ENCODE data around the gene IL2RG.

The IL2RG gene

DNA sequence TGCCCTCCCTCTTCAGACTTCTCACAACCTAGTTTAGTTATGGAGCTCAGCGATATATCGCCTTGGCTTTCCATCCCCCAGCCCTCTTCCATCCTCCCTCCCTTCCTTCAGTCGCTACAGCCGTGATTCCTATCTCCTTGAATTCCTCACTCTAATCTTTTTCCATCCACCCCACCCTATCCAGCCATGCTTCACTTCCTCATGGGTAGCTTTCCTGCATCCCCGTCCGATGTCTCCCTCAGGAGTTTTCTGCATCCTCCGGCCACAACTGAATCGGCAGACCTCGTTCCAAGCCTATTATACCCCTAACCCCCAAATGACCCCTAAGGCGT lies 43.7 kb downstream of the IL2RG start:
- DNase-seq: no peak

DNA sequence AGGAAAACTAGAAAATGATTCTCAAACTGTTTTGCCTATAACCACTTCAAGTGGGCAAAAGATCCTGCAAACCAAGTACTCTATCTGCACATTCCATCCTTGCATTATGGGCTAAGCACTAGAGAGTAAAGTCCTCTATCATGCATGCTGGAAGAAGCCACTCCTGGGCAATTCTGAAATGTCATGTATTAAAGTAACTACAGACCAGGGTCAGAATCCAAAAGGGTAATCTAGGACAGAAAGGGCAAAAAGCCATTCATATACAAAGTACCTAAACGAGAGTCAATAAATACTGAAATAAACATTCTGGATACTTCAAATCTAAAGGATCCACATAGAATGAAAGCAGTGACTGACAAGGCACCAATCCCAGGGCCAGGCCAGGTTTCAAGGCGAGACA lies 44.3 kb downstream of the IL2RG start:
- DNase-seq: no peak

DNA sequence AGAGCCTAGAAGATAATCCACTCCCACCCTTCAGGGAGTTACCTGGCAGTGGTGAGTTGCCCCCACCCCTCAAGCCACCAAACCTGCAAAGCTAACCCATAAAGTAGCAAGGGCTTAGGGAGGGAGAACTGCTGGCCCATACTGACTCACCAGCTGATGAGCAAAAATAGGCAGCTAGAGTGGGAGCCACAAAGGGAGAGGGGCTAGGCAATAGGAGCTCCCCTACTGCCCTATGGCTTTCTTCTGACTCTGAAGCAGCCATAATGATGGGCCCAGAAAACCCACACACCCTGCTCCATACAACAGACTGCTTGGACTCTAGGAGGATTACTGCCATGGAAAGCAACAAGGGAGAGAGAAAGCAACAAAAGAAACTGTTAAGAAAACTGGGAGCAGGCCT lies 51.2 kb downstream of the IL2RG start:
- DNase-seq: no peak

DNA sequence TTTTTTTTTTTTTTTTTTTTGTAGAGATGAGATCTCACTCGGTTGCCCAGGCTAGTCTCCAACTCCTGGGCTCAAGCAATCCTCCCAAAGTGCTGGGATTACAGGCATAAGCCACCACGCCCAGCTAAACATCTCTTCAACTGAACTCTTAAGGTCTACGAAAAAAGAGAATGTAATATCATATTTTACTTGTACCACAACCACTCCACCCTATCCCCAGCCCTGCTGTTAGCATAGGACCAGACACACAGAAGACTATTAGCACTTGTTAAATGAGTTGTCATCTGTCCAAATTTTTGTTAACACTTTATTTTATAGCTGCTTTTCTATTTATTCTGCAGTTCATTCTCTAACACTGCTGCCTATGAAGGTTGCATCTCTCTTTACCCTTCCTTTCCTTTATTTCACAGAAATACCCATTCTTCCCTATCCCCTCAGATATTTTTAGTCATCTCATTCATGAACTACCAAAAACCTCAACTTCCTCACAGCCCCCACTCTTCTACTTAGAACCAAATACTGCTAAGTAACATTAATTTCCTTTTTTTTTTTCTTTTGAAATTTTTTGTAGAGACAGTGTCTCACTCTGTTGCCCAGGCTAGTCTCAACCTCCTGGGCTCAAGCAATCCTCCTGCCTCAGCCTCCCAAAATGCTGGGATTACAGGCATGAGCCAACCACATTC lies 53.4 kb downstream of the IL2RG start:
- DNase-seq: no peak

Measured in activated naive CD4-positive, alpha-beta T cell treated with anti-CD3 and anti-CD28 coated beads, Interleukin-2, amount 50 U/mL, for 16 hours (primary cell).